ENCODE measurements around the gene STMN1. TPM values are rescaled to one million over a fixed set of nuclear protein-coding genes. Genes with fewer than 3 reads are reported as not detected.

The STMN1 gene
- total RNA-seq, 1 experiment from 2014 or later = 418 TPM

DNA sequence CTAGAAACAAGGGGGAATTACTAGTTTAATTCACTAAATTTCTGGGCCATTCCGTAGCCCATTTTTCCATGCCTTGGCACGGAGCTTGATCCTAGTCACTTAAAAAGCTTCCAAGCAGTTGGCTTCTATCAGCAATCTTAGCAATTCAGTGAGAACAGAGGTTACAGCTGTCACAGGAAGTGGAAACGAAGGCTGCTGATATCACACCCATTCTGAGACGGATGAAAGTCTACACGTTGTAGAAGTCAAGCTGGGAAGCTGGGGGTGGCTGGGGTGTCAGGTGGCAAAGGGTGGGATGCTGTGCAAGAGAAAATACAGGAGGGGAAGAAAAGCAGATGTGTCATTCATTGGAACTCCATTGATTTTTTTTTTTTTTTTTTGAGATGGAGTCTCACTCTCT lies 11.8 kb upstream of the STMN1 start:
- ChIA-PET POLR2A (interaction anchor here (0.7 kb wide), 1 partner anchor 48 kb away, joined by 3 read pairs; no protein-coding TSS in a partner anchor), CTCF (interaction anchor here (0.7 to 1.4 kb wide), 3 partner anchors 22 to 110 kb away, joined by 3 to 10 read pairs (median 3); no protein-coding TSS in a partner anchor)
- H3K27me3 Mint-ChIP-seq (ENCODE audit: low read depth) = peaks cover 11% of the 10 kb centered on the region
- peaks cover 18% of the 10 kb centered on the region for H3K4me1 Mint-ChIP-seq
- H3K27ac Mint-ChIP-seq = no peak overlapping the region
- TF ChIP-seq NR3C1 (CRISPR knock-in tag; conservative IDR thresholded peaks at IDR 0.05; ENCODE audit: low read depth) (no peak), SMAD4 (CRISPR knock-in tag; IDR thresholded peaks at IDR 0.05) (no peak), JUN (CRISPR knock-in tag; IDR thresholded peaks at IDR 0.05) (no peak), ZNF423 (CRISPR knock-in tag; IDR thresholded peaks at IDR 0.05) (no peak), NFATC4 (CRISPR knock-in tag; IDR thresholded peaks at IDR 0.05) (no peak), ZNF396 (CRISPR knock-in tag; IDR thresholded peaks at IDR 0.05; ENCODE audit: borderline replicate concordance) (no peak), SP1 (CRISPR knock-in tag; conservative IDR thresholded peaks at IDR 0.05) (no peak), ZBTB21 (CRISPR knock-in tag; IDR thresholded peaks at IDR 0.05; ENCODE audit: borderline replicate concordance) (no peak)
- TF ChIP-seq, protein P1, sequence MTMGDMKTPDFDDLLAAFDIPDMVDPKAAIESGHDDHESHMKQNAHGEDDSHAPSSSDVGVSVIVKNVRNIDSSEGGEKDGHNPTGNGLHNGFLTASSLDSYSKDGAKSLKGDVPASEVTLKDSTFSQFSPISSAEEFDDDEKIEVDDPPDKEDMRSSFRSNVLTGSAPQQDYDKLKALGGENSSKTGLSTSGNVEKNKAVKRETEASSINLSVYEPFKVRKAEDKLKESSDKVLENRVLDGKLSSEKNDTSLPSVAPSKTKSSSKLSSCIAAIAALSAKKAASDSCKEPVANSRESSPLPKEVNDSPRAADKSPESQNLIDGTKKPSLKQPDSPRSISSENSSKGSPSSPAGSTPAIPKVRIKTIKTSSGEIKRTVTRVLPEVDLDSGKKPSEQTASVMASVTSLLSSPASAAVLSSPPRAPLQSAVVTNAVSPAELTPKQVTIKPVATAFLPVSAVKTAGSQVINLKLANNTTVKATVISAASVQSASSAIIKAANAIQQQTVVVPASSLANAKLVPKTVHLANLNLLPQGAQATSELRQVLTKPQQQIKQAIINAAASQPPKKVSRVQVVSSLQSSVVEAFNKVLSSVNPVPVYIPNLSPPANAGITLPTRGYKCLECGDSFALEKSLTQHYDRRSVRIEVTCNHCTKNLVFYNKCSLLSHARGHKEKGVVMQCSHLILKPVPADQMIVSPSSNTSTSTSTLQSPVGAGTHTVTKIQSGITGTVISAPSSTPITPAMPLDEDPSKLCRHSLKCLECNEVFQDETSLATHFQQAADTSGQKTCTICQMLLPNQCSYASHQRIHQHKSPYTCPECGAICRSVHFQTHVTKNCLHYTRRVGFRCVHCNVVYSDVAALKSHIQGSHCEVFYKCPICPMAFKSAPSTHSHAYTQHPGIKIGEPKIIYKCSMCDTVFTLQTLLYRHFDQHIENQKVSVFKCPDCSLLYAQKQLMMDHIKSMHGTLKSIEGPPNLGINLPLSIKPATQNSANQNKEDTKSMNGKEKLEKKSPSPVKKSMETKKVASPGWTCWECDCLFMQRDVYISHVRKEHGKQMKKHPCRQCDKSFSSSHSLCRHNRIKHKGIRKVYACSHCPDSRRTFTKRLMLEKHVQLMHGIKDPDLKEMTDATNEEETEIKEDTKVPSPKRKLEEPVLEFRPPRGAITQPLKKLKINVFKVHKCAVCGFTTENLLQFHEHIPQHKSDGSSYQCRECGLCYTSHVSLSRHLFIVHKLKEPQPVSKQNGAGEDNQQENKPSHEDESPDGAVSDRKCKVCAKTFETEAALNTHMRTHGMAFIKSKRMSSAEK (CRISPR knock-in tag; IDR thresholded peaks at IDR 0.05; ENCODE audit: borderline replicate concordance) = no peak
- TF ChIP-seq, protein P2, sequence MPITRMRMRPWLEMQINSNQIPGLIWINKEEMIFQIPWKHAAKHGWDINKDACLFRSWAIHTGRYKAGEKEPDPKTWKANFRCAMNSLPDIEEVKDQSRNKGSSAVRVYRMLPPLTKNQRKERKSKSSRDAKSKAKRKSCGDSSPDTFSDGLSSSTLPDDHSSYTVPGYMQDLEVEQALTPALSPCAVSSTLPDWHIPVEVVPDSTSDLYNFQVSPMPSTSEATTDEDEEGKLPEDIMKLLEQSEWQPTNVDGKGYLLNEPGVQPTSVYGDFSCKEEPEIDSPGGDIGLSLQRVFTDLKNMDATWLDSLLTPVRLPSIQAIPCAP (CRISPR knock-in tag; IDR thresholded peaks at IDR 0.05) = no peak
- TF ChIP-seq, protein P3, sequence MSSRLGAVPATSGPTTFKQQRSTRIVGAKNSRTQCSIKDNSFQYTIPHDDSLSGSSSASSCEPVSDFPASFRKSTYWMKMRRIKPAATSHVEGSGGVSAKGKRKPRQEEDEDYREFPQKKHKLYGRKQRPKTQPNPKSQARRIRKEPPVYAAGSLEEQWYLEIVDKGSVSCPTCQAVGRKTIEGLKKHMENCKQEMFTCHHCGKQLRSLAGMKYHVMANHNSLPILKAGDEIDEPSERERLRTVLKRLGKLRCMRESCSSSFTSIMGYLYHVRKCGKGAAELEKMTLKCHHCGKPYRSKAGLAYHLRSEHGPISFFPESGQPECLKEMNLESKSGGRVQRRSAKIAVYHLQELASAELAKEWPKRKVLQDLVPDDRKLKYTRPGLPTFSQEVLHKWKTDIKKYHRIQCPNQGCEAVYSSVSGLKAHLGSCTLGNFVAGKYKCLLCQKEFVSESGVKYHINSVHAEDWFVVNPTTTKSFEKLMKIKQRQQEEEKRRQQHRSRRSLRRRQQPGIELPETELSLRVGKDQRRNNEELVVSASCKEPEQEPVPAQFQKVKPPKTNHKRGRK (CRISPR knock-in tag; IDR thresholded peaks at IDR 0.05; ENCODE audit: borderline replicate concordance) = no peak
- ATAC-seq (no peak), DNase-seq (ENCODE audit: low spot score) (no peak)
- no peak overlapping the region for H3K4me3 Mint-ChIP-seq
- no peaks in the 10 kb centered on the region for H3K36me3 Mint-ChIP-seq
- H3K9me3 Mint-ChIP-seq = no peaks in the 10 kb centered on the region

DNA sequence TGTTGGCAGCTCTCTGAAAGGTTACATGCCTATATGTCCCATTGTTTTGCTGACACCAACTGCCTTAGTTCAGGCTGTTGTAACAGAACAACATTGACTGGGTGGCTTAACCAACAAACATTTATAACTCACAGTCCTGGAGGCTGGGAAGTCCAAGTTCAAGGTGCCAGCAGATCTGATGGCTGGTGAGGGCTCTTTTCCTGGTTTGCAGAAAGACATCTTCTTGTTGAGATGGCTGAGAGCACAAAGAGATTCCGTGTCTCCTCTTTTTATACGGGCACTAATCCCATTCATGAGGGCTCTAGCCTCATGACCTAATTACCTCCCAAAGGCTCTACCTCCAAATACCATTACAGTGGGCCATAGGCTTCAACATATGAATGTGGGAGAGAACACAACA lies 10.2 kb upstream of the STMN1 start:
- DNase-seq (ENCODE audit: low spot score) (no peak), ATAC-seq (no peak)
- no peaks in the 10 kb centered on the region for H3K36me3 Mint-ChIP-seq
- ChIA-PET POLR2A (no interaction called here), CTCF (interaction anchor here (1.5 kb wide), 1 partner anchor 21 kb away, joined by 3 read pairs; no protein-coding TSS in a partner anchor)
- H3K27ac Mint-ChIP-seq = no peak overlapping the region
- no peak overlapping the region for H3K4me3 Mint-ChIP-seq
- no peaks in the 10 kb centered on the region for H3K9me3 Mint-ChIP-seq
- peaks cover 9% of the 10 kb centered on the region for H3K4me1 Mint-ChIP-seq
- H3K27me3 Mint-ChIP-seq (ENCODE audit: low read depth) = peaks cover 11% of the 10 kb centered on the region
- TF ChIP-seq ZNF263 (CRISPR knock-in tag; IDR thresholded peaks at IDR 0.05; ENCODE audit: low read depth) (no peak), NR3C1 (CRISPR knock-in tag; conservative IDR thresholded peaks at IDR 0.05; ENCODE audit: low read depth) (no peak), ZNF232 (CRISPR knock-in tag; IDR thresholded peaks at IDR 0.05) (no peak), HMGA2 (CRISPR knock-in tag; IDR thresholded peaks at IDR 0.05) (no peak)
- TF ChIP-seq, protein P4, sequence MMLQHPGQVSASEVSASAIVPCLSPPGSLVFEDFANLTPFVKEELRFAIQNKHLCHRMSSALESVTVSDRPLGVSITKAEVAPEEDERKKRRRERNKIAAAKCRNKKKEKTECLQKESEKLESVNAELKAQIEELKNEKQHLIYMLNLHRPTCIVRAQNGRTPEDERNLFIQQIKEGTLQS (CRISPR knock-in tag; conservative IDR thresholded peaks at IDR 0.05) = no peak
- TF ChIP-seq, protein P5, sequence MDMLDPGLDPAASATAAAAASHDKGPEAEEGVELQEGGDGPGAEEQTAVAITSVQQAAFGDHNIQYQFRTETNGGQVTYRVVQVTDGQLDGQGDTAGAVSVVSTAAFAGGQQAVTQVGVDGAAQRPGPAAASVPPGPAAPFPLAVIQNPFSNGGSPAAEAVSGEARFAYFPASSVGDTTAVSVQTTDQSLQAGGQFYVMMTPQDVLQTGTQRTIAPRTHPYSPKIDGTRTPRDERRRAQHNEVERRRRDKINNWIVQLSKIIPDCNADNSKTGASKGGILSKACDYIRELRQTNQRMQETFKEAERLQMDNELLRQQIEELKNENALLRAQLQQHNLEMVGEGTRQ (CRISPR knock-in tag; IDR thresholded peaks at IDR 0.05) = no peak
- TF ChIP-seq, protein P6, sequence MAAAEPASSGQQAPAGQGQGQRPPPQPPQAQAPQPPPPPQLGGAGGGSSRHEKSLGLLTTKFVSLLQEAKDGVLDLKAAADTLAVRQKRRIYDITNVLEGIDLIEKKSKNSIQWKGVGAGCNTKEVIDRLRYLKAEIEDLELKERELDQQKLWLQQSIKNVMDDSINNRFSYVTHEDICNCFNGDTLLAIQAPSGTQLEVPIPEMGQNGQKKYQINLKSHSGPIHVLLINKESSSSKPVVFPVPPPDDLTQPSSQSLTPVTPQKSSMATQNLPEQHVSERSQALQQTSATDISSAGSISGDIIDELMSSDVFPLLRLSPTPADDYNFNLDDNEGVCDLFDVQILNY (CRISPR knock-in tag; IDR thresholded peaks at IDR 0.05) = no peak
- TF ChIP-seq, protein P1 (CRISPR knock-in tag; IDR thresholded peaks at IDR 0.05; ENCODE audit: borderline replicate concordance) = no peak
- TF ChIP-seq, protein P7, sequence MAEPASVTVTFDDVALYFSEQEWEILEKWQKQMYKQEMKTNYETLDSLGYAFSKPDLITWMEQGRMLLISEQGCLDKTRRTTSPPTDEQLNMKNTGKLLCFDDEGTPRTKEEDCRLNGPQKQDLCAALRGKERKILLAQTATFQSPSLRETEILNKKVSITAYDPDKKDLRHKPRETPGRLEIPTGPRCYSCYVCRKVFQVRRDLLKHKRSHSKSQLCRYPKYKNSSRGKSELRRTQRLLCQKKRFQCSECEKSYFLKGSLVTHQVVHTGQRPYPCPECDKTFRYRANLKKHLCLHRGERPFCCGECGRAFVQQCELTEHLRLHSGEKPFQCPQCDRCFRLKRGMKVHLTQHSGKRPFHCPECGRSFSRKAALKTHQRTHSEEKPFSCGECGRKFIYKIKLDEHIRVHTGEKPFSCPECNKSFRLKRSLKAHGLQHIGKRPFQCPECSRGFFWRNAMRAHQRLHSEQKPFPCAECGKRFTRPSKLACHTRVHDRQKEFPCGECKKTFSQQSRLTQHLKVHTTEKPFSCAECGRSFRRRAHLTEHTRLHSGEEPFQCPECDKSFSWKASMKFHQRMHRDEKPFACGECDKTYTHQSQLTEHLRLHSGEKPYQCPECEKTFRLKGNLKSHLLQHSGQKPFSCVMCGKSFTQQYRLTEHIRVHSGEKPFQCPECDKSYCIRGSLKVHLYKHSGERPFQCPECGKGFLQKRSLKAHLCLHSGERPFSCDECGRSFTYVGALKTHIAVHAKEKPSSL (CRISPR knock-in tag; conservative IDR thresholded peaks at IDR 0.05) = no peak
